Measurements from ENCODE around the gene IFIT3. TPM values are rescaled to one million over a fixed set of nuclear protein-coding genes. Genes with fewer than 3 reads are reported as not detected.

IFIT3 gene
- total and polyA plus RNA-seq, 2 of the 8 experiments (the other 6 are each of a cell fraction or from before 2014, with no cell fraction given): 0.12 to 0.84 TPM

DNA sequence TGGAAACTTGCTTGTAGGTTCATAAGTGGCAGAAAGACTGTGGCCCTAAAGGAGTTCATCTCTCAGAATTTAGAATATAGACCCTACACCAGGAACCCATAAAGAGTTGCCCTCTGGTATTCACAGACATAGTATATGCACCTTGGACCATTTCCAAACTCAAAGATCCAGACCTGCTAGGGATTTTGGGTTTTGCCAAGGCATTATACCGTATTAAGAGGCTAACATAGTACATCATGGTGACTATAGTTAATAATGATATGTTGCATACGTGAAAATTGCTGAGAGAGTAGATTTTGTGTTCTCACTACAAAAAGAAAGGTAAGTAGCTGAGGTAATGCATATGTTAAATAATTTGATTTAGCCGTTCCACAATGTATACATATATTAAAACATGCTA, 13.9 kb downstream of the IFIT3 start (continued):
- TF ChIP-seq, protein P1, sequence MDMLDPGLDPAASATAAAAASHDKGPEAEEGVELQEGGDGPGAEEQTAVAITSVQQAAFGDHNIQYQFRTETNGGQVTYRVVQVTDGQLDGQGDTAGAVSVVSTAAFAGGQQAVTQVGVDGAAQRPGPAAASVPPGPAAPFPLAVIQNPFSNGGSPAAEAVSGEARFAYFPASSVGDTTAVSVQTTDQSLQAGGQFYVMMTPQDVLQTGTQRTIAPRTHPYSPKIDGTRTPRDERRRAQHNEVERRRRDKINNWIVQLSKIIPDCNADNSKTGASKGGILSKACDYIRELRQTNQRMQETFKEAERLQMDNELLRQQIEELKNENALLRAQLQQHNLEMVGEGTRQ (IDR thresholded peaks at IDR 0.05; ENCODE audit: low read length): no peak
- TF ChIP-seq SAP30 (IDR thresholded peaks at IDR 0.05; ENCODE audit: insufficient read depth, insufficient replicate concordance, low read length): no peak
- TF ChIP-seq RBBP5 (IDR thresholded peaks at IDR 0.05; ENCODE audit: borderline replicate concordance, low read depth, low read length): no peak
- TF ChIP-seq SIN3A (conservative IDR thresholded peaks at IDR 0.05 in 1 of 2, IDR thresholded peaks at IDR 0.05 in 1 of 2; ENCODE audit: low read depth in 1 of 2, low read length in 2 of 2): no peak
- TF ChIP-seq SP1 (IDR thresholded peaks at IDR 0.05; ENCODE audit: low read depth, low read length): no peak
